Stimulated activated CD4-positive, alpha-beta T cell treated with anti-CD3 and anti-CD28 coated beads, Interleukin-2, amount 100 ng/mL, for 48 hours (primary cell): ENCODE results near the gene PANX2.
"Not testable (repeated sequence)": the region's sequence is repeated elsewhere in the genome, so short reads cannot be mapped to it uniquely, and the experiment has no call there.

Source experiments
- DNase-seq, 2 donors: peaks; one replicate each; pipeline ENCODE4 v3.0.0-alpha.2; 2020

The PANX2 gene, protein sequence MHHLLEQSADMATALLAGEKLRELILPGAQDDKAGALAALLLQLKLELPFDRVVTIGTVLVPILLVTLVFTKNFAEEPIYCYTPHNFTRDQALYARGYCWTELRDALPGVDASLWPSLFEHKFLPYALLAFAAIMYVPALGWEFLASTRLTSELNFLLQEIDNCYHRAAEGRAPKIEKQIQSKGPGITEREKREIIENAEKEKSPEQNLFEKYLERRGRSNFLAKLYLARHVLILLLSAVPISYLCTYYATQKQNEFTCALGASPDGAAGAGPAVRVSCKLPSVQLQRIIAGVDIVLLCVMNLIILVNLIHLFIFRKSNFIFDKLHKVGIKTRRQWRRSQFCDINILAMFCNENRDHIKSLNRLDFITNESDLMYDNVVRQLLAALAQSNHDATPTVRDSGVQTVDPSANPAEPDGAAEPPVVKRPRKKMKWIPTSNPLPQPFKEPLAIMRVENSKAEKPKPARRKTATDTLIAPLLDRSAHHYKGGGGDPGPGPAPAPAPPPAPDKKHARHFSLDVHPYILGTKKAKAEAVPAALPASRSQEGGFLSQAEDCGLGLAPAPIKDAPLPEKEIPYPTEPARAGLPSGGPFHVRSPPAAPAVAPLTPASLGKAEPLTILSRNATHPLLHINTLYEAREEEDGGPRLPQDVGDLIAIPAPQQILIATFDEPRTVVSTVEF

DNA sequence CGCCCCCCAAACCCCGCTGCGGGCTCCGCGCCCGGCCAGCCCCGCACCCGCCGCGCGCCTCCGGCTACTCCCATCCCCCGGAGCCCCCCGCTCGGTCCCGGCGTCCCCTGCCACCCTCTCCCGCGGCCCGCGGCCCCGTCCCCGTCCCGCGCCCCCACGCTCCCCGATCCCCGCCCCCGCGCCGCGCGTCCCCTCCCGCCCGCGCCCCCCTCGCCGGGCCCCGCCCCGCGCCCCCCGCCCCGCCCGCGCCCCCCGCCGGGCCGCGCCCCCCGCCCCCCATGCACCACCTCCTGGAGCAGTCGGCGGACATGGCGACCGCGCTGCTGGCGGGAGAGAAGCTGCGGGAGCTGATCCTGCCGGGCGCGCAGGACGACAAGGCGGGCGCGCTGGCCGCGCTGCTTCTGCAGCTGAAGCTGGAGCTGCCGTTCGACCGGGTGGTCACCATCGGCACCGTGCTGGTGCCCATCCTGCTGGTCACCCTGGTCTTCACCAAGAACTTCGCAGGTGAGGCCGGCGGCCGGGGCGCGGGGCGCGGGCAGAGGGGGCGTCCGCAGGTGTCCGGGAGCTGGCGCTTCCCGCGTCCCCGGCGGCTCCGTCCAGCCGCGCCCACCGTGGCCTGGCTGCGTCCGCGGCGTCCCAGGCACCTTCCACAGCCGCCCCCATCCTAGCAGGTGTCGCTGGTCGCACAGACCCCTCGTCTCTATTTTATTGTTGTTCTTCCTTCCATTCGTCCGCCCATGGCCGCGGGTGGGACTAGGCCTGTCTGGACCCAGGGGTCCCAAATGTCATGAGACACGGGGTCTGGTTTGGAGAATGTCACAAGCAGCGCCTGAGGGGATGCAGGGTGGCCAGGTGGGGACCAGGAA, at the start of gene PANX2:
Gene PANX2, plus strand, starts transcription at position 279 of the 866 bp plus-strand sequence. Its CDS starts 0 bp downstream, at position 279.
- DNase-seq: no peak

DNA sequence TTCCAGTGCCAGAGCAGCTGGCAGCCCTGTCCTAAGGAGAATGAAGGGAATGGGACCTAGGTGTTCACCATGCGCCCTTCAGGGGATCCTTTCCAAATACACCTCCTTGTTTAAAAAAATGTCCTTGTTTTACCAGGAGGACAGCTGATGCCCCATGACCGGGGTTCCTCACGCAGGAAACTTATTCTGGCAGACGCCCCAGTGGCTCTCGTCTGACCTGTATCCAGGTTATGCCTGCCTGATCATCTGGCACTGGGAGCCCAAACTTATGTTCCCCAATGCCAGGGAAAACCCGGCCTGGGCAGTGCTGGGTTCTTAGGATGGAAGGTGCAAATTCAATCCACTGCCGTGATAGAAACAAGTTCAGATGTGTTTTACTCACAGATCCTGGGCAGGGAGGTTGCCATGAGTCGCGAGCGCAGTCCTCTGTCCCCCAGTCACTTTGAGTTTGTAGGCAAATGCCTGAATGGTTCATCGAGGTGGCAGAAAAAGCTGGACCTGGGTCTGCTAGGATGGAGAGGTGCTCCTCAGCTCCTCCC, 49.3 kb upstream of the PANX2 start:
- DNase-seq: no peak

GRCh38 chr22:50123119-50123518, 47.4 kb upstream of the PANX2 start:
- no peak for DNase-seq

GRCh38 chr22:50125029-50125428, 45.5 kb upstream of the PANX2 start:
- DNase-seq: no peak

DNA sequence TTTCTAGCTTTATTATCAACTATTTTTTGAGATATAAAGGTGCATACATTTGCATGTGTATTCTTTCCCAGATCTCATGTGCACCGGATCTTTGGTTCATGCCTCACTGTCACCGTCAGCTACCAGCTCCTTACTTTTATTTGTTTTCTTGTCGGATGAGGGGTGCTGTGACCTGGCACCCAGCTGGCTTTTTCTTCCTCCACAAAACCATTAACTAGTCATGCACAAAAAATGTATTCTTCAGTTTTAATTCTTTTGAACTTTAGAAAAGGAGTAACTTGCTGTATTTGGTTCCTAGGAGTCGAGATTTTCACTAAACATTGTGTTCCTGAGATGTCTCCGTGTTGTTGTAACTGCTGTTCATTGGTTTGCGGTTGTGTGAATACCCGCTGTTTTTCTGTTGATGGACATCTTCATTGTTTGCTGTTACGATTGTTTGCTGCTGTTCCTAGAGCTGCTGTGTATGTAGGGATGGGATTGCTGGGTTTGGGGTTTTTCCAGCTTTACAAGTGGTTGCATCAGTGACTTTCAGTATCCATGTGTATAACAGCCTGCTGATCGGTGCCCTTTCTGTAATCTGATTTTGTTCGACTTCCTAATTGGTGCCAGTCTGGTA, 41.3 kb upstream of the PANX2 start:
- DNase-seq: no peak

GRCh38 chr22:50131894-50132293, 38.6 kb upstream of the PANX2 start:
- DNase-seq: no peak

DNA sequence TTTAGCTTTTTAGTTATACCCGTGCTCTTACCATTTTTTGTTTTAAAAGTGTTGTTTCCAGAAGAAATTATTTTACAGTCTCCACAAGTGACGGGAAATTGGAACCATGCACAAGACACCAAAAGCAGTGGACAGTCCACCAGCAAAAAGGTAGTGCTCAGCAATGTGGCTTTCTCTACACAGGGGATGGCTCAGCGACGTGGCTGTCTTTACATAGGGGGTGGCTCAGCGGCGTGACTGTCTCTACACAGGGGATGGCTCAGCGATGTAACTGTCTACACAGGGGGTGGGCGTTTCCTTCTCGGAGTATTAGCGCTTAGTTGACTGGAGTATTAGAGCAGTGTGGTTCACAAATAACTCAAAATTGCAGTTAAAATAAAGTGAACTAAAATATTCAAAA, 36.0 kb upstream of the PANX2 start:
- no peak for DNase-seq

DNA sequence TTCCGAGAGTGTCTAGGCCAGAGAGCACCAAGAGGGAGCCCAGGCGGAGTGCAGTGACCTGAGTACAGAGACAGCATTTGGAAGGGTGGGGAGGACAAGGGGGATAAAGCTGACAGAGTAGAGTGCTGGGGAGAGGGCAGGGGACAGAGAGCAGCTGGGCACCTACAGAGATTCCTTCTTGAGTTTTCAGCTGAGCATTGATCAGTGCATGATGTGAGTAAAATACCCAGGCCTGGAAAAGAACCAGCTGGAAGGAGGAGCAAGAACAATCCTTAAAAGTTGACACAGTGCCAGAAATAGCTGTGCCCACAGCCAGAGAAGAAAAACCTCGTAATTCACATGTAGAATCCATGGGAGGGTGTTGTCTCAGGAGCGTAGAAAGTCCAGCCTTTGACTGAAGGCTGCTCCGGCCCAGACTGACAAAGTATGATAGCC, 33.9 kb upstream of the PANX2 start:
- DNase-seq: no peak

DNA sequence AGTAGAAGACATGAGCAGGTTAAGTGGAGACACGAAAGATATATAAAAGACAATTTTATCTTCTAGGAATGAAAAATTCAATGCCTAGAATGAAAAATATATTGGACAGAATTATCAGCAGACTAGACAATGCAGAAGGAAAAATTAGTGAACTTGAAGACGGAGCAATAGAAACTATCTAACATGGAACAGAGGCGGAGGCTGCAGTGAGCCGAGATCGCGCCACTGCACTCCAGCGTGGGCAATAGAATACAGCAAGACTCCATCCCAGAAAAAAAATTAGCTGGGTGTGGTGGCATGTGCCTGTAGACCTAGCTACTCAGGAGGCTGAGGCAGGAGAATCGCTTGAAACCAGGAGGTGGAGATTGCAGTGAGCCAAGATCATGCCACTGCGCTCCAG, 33.3 kb upstream of the PANX2 start:
- DNase-seq: not testable (repeated sequence)

DNA sequence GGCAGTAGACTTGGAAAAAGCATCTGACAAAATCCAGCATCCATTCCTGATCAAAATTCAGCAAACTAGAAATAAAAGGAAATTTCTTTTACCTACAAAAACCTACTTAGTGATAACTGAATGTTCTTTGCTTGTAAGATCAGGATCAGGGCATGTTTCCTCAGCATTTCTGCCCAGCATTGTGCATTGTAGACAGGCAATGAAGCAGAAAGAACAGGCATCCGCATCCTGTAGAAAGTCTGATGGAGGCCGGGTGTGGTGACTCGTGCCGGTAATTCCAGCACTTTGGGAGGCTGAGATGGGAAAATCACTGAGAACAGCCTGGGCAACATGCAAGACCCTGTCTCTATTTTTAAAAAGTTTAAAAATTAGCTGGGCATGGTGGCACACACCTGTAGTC, 32.5 kb upstream of the PANX2 start:
- DNase-seq: no peak

DNA sequence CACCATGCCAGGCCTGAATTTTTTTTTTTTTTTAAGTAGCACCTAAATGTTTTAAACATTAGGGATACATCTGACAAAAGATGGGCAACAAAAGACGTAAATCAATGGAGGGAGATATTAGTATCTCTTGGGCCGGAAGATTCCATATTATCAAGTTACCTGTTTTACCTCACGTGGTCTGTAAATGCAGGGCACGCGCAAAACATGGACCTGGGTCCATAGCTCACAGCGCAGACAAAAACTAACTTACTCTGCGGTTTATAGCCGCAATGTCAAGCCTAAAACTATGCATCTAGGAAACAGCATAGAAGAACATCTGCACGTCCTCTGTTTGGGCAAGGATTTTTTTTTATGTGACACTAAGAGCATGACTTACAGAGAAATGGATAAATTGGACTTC, 31.5 kb upstream of the PANX2 start:
- DNase-seq: no peak

GRCh38 chr22:50139843-50140415, 30.6 kb upstream of the PANX2 start:
- DNase-seq: no peak

- DNase-seq: no peak
Observed at GRCh38 chr22:50140615-50141014, 29.9 kb upstream of the PANX2 start.

DNA sequence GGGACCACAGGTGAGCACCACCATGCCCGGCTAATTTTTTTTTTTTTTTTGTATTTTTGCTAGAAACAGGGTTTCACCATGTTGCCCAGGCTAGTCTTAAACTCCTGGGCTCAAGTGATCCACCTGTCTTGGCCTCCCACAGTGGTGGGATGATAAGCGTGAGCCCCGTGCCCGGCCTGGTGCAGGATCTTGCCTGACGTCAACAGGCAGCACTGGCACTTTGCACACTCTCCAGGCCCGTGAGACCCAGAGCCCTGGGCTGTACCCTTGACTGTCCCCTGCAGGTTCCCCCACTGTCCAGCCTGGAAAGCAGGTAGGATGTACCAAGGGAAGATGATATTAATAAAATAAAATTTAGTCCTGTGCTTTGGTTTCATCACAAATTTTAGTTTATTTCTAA, 29.1 kb upstream of the PANX2 start:
- no peak for DNase-seq

- no peak for DNase-seq
Observed at GRCh38 chr22:50141891-50142363, 28.6 kb upstream of the PANX2 start.

- no peak for DNase-seq
Observed at GRCh38 chr22:50143096-50143495, 27.4 kb upstream of the PANX2 start.

- no peak for DNase-seq
Observed at GRCh38 chr22:50144005-50144614, 26.4 kb upstream of the PANX2 start.

- DNase-seq: no peak
Observed at GRCh38 chr22:50145721-50146438, 24.7 kb upstream of the PANX2 start.

GRCh38 chr22:50146439-50147238, 23.9 kb upstream of the PANX2 start:
- DNase-seq: no peak
